ENCODE data around the gene FBXO45.
A peak's percentile ranks its signal among the peaks of the same experiment; 100 is the strongest.
"Not testable (repeated sequence)": the region's sequence is repeated elsewhere in the genome, so short reads cannot be mapped to it uniquely, and the experiment has no call there.

The FBXO45 gene, protein sequence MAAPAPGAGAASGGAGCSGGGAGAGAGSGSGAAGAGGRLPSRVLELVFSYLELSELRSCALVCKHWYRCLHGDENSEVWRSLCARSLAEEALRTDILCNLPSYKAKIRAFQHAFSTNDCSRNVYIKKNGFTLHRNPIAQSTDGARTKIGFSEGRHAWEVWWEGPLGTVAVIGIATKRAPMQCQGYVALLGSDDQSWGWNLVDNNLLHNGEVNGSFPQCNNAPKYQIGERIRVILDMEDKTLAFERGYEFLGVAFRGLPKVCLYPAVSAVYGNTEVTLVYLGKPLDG

DNA sequence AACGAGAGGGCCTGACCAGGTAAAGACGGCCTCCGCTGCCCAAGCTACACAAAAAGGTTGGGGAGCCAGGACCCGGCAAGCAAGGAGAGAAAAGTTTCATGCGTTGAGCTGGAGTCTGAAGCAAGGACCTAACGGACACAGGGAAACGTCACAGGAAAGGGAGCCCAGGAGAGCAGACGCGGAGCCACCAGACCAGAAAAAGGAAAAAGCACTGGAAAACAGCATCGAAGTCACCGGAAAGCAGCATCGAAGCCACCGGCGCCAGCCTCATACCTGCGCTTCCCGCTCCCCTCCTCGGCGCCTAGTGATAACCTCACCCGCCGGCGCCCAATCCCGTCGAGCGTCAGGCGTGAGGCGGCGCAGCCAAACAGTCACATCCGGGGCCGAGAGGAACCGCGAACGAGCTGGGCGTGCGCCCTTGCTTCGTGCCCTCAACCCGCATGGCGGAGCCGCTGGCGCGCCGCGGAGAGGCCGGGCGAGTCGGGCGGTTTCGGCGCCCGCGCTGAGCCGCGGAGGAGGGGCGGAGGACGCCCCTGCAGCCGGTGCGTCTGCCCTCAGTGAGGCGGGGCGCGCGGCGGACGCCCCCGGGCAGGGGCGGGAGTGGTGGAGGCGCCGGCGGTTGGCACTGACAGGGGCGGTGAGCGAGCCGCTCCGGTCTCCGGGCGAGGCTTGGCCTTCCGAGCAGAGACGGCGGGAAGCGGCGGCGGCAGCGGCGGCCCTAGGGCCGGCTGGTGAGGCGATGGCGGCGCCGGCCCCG lies at the start of gene FBXO45, which contains the start of gene WDR53:
Gene FBXO45 (plus strand): TSS at position 415 of the 757 bp plus-strand sequence. CDS start 325 bp downstream, at position 740.
Gene WDR53 (minus strand): TSS at position 309 of the 757 bp plus-strand sequence. CDS start 7,079 bp downstream, outside the sequence.
- peak; percentile 69 for DNase-seq

DNA sequence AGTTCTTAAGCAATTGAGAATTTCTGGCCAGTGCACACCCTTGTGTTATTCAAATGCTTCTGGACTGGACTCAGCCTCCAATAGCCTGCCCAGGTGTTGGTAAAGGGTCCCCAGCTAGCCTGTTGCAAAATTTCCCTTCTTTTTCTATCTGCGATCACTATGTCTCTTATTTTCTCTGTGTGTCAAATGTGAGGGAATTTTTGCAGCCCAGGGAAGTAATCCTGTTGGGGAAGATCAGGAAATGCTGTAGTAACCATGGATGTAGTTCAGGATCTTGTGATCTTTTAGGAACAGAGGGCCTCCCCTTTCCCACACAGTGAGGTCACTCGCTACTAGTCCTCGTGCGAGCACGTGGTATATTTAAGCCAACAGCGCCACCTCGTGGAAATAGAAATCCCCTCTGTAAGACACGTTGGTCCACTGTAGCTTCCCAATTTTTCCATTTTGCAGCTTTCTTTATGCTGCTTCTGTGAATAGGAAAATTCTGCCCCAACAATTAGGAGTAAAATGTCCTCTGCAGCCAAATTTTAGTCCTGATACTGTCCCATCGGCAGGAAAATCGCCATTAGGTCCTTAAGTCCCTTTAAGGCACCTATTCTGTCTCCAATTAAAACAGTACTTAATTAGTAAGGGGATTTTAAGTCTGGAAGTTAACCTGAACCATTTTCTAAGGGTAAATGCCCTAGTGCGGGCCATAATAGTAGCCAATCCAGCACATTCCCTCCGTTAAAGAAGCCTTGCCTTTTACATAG lies 49.3 kb upstream of the FBXO45 start:
- DNase-seq: peak; percentile 48

DNA sequence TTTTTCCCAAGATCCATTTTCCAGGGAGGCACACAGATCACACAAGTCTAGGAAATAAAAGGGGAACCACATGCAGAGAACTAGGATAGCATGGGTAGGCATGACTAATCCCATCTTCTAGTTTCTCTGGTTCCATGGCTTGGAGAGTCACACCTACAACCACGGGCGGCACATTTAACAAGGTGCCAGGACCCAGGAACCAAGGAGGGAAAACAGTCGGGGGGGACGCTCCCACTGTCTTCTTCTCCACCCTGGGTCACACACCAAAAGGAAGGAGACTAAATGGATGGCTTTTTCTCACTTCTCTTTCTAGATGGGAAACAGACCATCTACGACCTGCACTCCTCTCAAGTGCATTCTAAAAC lies 48.8 kb upstream of the FBXO45 start:
- DNase-seq: no peak

DNA sequence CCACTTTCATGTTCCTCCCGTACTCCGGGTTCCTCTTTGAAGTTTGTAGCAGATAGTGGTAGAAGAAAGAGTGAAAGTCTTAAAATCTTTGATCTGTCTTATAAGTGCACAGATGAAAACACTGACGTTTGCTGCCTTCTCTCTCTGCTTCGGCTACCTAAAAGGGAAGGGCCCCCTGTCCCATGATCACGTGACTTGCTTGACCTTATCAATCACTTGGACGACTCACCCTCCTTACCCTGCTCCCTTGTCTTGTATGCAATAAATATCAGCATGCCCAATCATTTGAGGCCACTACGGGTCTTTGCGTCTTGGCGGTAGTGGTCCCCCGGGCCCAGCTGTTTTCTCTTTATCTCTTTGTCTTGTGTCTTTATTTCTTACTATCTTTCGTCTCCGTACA lies 47.2 kb upstream of the FBXO45 start:
- DNase-seq: not testable (repeated sequence)

DNA sequence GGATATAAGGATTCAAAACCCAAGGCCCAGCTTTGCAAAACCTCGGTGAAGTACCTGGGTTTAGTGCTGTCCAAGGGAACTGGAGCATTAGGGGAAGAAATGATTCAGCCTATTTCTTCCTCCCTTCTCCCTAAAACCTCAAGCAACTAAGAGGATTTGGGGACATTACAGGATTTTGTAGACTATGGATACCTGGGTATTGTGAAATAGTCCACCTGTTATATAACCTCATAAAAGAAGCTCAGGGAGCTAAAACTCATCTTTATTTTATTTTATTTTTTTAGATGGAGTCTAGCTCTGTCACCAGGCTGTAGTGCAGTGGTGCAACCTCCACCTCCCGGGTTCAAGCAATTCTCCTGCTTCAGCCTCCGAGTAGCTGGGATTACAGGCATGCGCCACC lies 44.6 kb upstream of the FBXO45 start:
- no peak for DNase-seq

DNA sequence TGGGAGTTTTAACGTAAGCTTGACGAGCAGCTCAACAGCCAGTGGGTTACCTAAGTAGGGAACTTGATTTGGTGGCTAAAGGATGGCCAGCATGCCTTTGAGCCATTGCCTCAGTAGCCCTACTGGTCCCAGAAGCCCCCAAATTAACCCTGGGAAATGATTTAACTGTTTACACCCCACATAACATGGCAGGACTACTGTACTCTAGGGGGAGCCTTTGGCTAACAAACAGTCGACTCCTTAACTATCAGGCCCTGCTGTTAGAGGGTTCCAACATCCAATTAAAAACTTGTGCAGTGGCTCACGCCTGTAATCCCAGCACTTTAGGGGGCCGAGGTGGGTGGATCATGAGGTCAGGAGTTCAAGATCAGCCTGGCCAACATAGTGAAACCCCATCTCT lies 43.9 kb upstream of the FBXO45 start:
- no peak for DNase-seq

DNA sequence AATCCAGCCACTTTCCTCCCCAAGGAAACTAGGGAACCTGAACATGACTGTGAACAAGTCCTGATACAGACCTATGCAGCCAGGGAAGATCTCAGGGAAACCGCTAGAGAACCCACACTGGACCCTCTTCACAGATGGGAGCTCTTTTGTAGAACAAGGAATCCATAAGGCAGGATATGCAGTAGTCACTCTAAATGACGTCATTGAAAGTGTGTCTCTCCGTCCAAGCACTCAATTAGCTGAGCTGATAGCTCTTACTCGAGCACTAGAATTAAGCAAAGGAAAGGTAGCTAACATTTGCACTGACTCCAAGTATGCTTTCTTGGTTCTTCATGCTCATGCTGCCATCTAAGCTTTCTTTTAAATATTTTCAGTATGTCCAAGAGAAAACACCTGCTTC lies 43.3 kb upstream of the FBXO45 start:
- no peak for DNase-seq

DNA sequence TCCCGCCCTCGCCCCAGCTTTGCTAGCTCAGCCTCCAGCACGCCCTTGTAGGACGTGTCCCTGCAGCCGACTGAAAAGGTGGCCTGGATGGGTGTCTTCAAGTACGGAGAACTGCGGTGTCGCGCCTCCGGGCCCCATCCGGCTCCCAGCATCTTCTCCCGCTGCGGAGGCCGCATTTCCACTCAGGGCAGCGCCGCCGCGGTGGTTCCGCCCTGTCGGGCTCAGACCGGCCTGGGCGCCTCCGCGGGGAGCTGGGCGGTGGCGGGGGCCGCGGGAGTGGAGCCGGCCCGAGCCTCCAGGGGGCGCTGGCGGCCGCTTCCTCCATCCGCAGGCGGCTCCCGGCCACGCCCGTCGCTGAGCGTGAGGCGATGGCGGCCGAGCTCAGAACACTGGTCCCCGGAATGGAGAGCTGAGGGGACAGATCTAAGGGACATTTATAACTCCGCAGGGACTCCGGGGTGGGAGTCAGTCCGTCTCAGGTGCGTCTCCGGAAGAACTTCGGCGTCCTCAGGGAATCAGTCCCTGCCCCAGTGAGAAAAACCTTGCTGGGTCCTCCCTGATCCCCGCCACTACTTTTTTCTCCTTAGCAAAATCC lies 39.7 kb upstream of the FBXO45 start:
- DNase-seq: no peak

DNA sequence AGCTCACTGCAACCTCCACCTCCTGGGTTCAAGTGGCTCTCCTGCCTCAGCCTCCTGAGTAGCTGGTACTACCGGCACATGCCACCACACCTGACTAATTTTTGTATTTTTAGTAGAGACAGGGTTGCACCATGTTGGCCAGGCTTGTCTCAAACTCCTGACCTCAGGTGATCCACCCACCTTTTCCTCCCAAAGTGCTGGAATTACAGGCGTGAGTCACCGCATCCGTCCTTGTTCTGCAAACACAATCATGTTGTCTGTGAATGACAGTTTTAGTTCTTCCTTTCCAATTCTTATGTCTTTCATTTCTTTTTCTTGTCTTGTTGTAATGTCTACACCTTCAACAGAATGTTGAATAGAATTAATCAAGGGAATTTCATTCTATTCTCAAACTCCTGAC lies 37.0 kb upstream of the FBXO45 start:
- no peak for DNase-seq

DNA sequence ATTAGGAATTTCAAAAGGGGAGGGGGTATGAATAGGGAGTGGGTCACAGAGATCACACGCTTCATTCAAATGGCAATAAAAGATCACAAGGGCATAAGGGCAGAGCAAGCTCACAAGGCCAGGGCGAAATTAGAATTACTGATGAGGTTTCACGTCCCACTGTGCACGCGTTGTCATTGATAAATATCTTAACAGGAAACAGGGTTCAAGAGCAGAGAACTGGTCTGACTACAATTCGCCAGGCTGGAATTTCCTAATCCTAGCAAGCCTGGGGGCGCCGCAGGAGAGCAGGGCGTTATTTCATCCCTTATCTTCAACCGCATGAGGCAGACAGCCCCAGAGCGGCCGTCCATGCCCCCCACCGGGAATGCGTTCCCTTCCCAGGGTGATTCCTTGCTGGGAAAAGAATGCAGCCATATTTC lies 35.2 kb upstream of the FBXO45 start:
- no peak for DNase-seq

DNA sequence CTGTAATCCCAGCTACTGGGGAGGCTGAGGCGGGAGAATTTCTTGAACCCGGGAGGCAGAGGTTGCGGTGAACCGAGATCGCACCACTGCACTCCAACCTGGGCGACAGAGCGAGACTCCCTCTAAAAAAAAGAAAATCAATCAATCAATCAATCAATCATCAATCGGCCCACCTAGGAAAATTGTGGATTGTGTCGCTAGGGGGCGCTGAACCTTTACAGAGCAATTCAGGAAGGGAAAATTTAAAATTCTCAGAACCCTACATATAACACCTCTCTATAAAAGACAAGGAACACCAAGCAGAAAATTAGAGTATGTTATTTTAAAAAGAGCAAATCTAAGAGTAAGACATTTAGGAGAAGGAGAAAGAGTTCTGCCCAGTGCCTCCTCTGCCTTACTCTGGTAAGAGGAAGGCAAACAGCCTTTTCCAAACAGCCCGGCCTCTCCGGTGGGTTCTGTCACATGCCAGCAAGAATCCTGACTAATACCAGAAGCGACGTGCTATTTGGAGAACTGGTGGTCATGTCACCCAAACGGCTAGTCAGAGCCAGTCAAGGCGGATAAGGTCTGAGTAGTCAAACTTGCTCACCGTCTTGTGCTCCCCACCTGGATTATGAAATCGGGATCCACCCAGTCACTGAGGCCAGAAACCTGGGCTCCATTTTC lies 31.0 kb upstream of the FBXO45 start:
- no peak for DNase-seq

DNA sequence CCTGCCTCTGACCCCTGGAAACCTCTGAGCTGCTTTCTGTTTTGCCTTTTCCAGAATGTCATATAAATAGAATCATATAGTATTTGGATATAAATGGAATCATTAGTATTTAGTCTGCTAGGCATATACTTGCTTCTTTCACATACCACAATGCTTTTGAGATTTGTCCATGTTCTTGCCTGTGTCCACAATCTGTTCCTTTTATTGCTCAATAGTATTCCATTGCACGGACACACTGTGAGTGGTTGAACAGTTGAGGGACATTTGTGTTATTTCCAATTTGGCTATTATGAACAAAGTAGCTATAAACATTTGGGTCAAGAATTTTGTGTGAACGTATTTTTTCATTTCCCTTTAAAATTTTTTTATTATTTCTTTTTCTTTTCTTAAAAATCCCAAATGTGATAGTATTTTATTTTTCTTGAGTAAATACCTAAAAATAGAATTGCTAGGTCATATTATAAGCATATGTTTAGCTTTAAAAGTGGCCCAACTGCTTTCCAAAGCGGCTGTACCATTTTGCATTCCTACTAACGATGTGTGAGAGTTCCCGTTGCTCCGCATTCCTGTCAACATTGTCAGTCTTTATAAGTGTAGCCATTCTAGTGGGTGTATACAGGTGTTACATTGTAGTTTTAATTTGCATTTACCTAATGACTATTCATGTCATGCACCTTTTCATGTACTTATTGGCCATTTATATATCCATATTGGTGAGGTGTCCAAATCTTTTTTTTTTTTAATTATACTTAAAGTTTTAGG lies 26.6 kb upstream of the FBXO45 start:
- DNase-seq: no peak

DNA sequence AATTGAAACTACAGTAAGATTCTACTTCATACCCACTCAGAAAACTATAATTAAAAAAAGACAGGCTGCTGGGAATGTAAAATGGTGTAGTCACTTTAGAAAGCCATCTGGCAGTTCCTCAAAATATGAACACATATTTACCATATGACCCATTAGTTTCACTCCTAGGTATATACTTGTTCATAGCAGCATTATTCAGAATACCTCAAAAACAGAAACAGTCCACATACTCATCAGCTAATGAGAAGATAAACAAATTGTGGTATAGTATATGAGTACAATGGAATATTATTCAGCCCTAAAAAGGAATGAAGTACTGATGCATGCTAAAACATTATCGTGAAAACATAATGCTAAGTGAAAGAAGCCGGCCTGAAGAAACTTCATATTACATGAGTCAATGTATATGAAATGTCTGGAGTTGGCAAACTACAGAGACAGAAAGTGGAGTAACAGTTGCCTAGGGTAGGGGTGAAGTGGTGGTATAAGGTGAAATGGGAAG lies 23.9 kb upstream of the FBXO45 start:
- no peak for DNase-seq

DNA sequence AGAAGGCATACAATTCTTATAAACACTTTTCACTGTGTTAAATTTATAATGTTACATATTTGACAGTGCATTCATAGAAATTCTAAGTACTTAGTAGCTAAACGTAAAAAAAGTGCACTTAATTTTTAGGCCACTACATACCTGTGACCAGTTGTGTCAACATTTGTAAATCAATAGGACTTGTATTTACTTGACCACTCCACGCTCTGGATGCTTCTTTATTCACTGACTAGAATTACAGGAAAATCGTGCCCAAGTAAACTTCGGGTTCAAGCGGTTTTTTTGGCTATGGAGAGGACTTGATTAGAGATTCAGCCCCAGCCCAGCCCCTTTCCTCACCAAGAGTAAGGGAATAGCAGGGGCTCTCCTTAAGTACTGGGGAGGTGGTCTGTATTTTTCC lies 21.9 kb upstream of the FBXO45 start:
- DNase-seq: no peak

DNA sequence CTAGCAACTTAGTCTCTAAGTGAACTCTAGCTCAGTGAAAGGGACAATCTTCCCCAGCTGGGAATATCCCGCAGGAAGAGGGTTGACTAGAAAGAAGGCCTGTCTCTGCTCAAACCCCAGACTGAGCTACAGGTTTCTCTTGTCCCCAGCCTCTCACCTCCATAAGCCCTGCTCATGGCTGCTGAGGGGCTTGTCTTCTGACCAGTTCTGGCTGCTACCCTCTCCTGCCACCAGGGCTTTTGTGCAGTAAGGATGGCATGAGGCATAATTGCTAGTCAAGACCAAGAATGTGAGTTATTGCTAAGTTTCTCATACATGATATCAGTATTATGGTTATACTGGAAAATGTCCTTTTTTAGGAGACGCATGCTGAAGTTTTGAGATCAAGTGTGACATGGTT lies 21.4 kb upstream of the FBXO45 start:
- no peak for DNase-seq

DNA sequence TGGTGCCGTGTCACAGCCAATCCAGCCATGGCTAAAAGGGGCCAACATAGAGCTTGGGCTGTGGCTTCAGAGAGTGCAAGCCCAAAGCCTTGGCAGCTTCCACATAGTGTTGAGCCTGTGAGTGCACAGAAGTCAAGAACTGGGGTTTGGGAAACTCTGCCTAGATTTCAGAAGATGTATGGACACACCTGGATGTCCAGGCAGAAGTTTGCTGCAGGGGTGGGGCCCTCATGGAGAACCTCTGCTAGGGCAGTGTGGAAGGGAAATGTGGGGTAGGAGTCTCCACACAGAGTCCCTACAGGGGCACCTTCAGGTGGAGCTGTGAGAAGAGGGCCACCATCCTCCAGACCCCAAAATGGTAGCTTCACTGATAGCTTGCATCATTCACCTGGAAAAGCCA lies 19.1 kb upstream of the FBXO45 start:
- not testable (repeated sequence) for DNase-seq

DNA sequence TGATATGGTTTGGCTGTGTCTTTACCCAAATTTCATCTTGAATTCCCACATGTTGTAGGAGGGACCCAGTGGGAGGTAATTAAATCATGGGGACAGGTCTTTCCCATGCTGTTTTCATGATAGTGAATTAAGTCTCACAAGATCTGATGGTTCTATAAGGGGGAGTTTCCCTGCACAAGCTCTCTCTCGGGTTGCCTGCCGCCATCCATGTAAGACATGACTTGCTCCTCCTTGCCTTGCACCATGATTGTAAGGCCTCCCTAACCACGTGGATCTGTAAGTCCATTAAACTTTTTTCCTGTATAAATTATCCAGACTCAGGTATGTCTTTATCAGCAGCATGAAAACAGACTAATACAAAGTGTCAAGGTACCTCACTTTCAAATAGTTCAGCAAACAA lies 18.3 kb upstream of the FBXO45 start:
- not testable (repeated sequence) for DNase-seq

DNA sequence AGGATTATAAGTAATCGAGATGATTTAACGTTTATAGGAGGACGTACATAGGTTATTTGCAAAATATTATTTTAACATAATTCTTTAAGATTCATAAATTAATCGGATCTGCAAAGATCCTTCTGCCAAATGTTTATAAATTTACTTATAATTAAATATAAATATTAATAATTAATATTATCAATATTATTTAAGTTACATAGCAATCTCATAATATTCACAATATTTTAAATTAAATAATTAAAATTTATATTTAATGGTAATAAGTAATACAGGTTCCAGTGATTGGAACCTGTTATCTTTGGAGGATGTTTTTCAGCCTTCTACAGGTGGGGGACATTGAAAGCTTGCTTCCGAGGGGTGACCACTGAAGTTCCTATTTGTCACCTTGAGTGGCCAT lies 16.2 kb upstream of the FBXO45 start:
- DNase-seq: no peak

DNA sequence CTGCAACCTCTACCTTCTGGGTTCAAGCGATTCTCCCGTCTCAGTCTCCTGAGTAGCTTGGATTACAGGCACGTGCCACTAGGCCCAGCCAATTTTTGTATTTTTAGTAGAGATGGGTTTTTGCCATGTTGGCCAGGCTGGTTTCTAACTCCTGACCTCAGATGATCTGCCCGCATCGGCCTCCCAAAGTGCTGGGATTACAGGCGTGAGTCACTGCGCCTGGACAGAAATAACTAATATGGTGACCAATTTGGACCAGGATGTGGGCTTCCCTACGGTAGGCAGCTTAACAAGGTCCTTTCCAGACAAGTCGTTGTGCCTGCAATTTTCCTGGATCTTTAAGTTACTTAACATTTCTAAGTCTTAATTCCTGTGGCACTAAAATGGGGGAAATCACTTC lies 14.9 kb upstream of the FBXO45 start:
- DNase-seq: no peak

DNA sequence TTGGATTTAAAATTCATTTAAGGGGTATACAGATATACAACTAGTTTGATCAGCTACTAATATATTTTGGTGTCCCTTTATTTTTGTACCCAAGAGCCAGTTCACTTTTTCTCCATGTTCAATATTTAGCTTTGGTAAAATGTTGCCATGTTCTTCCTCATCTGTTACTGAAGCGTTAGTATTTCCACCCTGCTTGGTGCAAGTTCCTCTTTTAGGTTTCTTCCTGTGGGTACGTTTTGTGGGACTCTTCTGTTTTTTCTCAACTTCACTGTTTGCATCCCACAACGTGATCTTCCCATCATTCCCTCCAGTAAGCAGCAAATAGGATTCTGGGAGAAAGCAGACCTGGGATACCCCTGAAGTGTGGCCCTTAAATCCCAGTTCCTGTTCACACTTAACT lies 14.3 kb upstream of the FBXO45 start:
- DNase-seq: no peak

DNA sequence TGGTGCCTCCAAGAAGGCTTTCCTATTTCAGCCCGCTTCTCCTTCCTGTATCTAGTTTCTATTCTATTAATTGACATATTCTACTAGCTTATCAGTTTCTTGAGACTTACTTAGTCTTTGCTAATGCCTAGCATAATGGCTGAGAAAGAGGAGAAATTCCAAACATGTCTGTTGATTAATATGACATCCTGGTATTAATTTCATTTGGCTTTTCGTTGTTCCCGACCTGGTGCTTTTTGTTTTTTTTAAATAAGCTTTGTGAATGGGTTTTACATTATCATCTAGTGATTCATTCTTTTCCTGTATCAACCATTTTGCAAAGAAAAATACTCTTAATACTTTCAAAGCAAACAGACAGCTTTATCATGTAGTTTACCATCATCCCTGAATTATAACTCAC lies 13.2 kb upstream of the FBXO45 start:
- no peak for DNase-seq

DNA sequence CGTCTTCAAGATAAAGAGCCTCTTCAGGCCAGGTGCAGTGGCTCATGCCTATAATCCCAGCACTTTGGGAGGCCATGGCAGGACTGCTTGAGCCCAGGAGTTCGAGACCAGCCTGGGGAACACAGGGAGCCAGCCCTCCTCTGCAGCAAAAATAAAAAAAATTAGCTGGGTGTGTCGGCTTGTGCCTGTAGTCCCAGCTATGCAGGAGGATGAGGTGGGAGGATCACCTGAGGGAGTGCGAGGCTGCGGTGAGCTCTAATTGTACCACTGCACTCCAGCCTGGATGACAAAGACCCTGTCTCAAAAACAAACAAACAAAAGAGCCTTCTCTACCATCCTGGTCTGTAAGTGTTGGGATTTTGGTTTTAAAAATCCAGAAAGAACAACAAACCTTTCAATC lies 11.2 kb upstream of the FBXO45 start:
- DNase-seq: no peak

All from T1000 (cell line).